GM12801 (cell line): ENCODE data around the gene EIF4A2.

ENCODE experiments used
- CTCF ChIP-seq: IDR thresholded peaks from one replicate; pipeline ENCODE4 v1.5.1; 2011; ENCODE audit warnings: control low read depth; ENCODE audit not compliant: insufficient read length; ENCODE audit errors: extremely low read depth

The EIF4A2 gene

DNA sequence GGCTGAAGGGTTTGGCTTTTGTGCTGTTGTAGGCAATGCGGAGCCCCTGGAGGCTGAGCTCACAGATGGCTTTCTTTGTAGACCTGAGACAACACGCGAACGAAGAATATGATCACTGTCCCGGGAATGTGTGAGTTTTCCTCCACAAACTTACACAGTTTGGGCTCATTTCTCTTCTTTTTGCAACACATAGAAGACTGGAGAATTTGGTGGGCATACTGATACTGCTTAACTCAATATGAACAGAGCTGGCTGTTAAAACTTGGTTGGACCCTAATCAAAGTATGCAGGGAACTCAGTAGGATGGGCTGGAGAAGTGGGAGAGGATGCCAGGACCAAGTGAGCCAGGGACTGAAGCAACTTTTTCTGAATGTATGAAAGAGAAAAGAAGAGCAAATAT lies 35.1 kb downstream of the EIF4A2 start:
- TF ChIP-seq CTCF = no peak

DNA sequence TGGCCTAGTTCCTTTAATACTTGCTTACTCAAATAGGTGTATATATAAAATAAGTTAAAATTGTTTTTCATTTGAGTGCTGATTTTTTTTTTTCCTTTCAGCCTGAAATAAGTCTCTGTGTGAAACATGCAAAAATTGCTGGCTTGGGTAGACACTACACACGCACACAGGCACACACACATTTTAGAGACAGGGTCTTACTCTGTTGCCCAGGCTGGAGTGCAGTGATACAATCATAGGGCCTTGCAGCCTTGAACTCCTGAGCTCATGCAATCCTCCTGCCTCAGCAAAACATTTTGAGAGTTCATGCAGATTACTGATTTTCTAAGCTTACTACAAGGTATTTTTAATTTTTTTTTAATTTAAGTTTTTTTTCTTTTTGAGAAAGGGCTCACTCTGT lies 35.6 kb downstream of the EIF4A2 start:
- no peak for TF ChIP-seq CTCF

GRCh38 chr3:186821429-186822387 lies 38.3 kb downstream of the EIF4A2 start:
- TF ChIP-seq CTCF = no peak

- no peak for TF ChIP-seq CTCF
Observed at GRCh38 chr3:186823386-186823785, 40.0 kb downstream of the EIF4A2 start.

DNA sequence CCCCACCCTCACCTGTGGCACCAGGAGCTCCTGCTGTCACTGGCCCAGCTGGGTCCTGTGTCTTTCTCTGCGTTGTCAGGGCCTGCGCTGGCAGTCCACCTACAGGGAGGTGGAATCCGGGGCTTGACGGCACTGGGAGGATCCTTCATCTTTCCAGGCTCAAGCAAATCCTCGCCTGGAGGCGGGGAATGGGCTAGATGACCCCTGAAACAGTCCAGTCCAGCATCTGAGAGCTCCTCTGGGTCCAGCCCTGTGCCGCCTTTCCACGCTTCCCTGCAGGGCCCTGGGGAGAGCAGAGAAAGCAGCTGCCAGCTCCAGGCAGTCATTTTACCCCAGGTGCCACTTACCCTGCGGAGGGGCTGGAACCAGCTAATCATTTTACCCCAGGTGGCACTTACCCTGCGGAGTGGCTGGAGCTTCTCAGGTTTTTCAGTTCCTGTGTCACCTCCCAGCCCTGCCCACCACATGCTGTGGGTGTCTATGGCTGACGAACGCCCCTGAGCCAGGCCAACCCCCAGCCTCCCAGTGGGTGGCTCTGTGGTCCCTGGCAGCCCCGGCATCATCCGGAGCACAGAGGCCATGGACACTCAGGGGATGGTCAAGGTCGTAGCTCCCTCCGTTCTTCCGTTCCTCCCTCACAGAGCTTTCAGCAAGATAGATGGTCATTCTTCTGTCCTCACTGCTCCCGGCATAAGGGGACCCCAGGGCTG lies 41.2 kb downstream of the EIF4A2 start:
- TF ChIP-seq CTCF = no peak

DNA sequence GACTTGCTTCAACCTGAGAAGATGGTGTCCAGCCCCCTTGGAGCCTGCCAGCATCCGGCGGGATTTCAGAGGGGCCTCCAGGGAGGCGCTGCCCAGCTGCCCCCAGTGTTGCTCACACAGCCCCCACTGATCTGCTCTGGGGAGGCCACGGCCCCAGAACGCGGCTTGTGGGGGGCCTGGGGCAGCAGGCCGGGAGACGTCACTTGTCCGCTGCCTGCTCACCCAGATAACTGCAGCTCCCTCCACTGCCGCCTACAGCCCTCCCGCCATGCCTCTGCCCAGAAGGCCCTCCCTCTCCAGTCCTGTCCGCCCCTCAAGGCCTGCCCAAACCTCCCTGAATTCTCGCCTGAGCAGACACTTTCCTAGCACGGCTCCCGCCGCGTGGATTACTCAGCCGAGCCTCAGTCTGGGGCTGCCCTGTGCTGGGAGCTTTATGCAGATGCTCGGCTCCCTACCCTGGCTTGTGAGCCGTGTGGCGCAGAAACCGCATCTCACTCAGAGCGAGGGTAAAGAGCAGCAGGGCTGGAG lies 42.0 kb downstream of the EIF4A2 start:
- TF ChIP-seq CTCF = no peak

- TF ChIP-seq CTCF = no peak
Observed at GRCh38 chr3:186825872-186826409, 42.6 kb downstream of the EIF4A2 start.
